H1 (cell line): Measurements from ENCODE around the gene C1QL1. TPM values are rescaled to one million over a fixed set of nuclear protein-coding genes. Genes with fewer than 3 reads are reported as not detected.
A peak's percentile ranks its signal among the peaks of the same experiment; 100 is the strongest.

Experiments
- CTCF ChIA-PET: fragments of 300-600 bp; sonication (Branson Sonifier 250); formaldehyde crosslinking; loops from one replicate; lab custom pipeline; 2021; ENCODE audit not compliant: partially characterized antibody; lab: Charles Lee
- POLR2A ChIA-PET: fragments of 300-600 bp; sonication (Branson Sonifier 250); formaldehyde crosslinking; loops from one replicate; lab custom pipeline; 2021; ENCODE audit warnings: inconsistent platforms; ENCODE audit not compliant: partially characterized antibody; lab: Charles Lee
- DNase-seq, 2 experiments: peaks; one replicate each; pipeline versions ENCODE4 v3.0.0 to v3.0.0-alpha.2; 2010 to 2022; ENCODE audit warnings: low spot score in 2 of 2, low read depth in 1 of 2, mixed read lengths in 1 of 2
- FAIRE-seq: peaks from 2 replicates; lab custom pipeline; 2011; peaks lifted over from hg19 to GRCh38; lab: Jason Lieb, UNC
- H2AFZ ChIP-seq: 2 replicates; pipeline ENCODE4 v1.8.1; 2012; ENCODE audit warnings: low read length, inconsistent platforms
- H2AK5ac ChIP-seq: 2 replicates; pipeline ENCODE4 v1.6.1; 2013; ENCODE audit warnings: low read depth, low read length
- H2BK120ac ChIP-seq: replicated peaks from 2 replicates; pipeline ENCODE3; 2013; ENCODE audit warnings: low read depth, low read length, inconsistent platforms
- H2BK12ac ChIP-seq: 2 replicates; pipeline ENCODE4 v1.6.1; 2013; ENCODE audit warnings: low read depth, low read length
- H2BK15ac ChIP-seq: 2 replicates; pipeline ENCODE4 v1.6.1; 2013; ENCODE audit warnings: low read length
- H2BK20ac ChIP-seq: 2 replicates; pipeline ENCODE4 v1.6.1; 2013; ENCODE audit warnings: low read length
- H2BK5ac ChIP-seq: 2 replicates; pipeline ENCODE4 v1.6.1; 2013; ENCODE audit warnings: low read depth, low read length
- H3K14ac ChIP-seq: 2 replicates; pipeline ENCODE4 v1.6.1; 2013; ENCODE audit warnings: inconsistent platforms; ENCODE audit not compliant: insufficient read length
- H3K18ac ChIP-seq: 2 replicates; pipeline ENCODE4 v1.6.1; 2013; ENCODE audit warnings: low read length; ENCODE audit errors: extremely low read depth
- H3K23ac ChIP-seq: 2 replicates; pipeline ENCODE4 v1.6.1; 2013; ENCODE audit warnings: inconsistent platforms; ENCODE audit not compliant: insufficient read length
- H3K23me2 ChIP-seq: 2 replicates; pipeline ENCODE4 v1.6.1; 2013; ENCODE audit warnings: low read depth, low read length
- H3K27ac ChIP-seq: 2 replicates; pipeline ENCODE4 v1.6.1; 2011; ENCODE audit warnings: low read depth, low read length, inconsistent platforms
- H3K27me3 ChIP-seq, 4 experiments: replicated peaks in 1 of 4; 1 replicate in 1 of 4; 2 replicates in 3 of 4; pipeline versions ENCODE4 v1.6.1 to v1.8.1; 2011 to 2013; ENCODE audit warnings: low read length in 3 of 4, mild to moderate bottlenecking in 3 of 4, inconsistent platforms in 2 of 4, mixed read lengths in 2 of 4, moderate library complexity in 1 of 4; ENCODE audit not compliant: control insufficient read depth in 3 of 4, insufficient read depth in 3 of 4; ENCODE audit errors: extremely low read depth in 1 of 4
- H3K36me3 ChIP-seq, 4 experiments: 2 replicates each; pipeline versions ENCODE4 v1.6.1 to v1.8.1; 2011 to 2013; ENCODE audit warnings: mild to moderate bottlenecking in 4 of 4, low read length in 3 of 4, moderate library complexity in 2 of 4, control low read depth in 1 of 4, inconsistent platforms in 1 of 4; ENCODE audit not compliant: insufficient read depth in 4 of 4, control insufficient read depth in 2 of 4
- H3K4ac ChIP-seq: replicated peaks from 2 replicates; pipeline ENCODE3; 2013; ENCODE audit warnings: low read length, low read depth, mixed read lengths, inconsistent platforms; ENCODE audit not compliant: insufficient read length
- H3K4me1 ChIP-seq, 4 experiments: replicated peaks in 1 of 4; 1 replicate in 1 of 4; 2 replicates in 3 of 4; pipeline versions ENCODE4 v1.6.1 to v1.8.1; 2011 to 2013; ENCODE audit warnings: low read length in 3 of 4, inconsistent platforms in 2 of 4, mixed read lengths in 1 of 4; ENCODE audit not compliant: insufficient read depth in 4 of 4, control insufficient read depth in 3 of 4
- H3K4me2 ChIP-seq, 2 experiments: 2 replicates each; pipeline versions ENCODE4 v1.6.1 to v1.8.1; 2011 to 2013; ENCODE audit warnings: low read depth in 2 of 2, low read length in 2 of 2, control low read depth in 1 of 2, inconsistent platforms in 1 of 2, mild to moderate bottlenecking in 1 of 2; ENCODE audit not compliant: insufficient read depth in 1 of 2
- H3K4me3 ChIP-seq, 4 experiments: fragments of 200-600, 300-600 bp in 1 of 4; sonication (generic), shearing (Covaris generic), sonication (Bioruptor Twin) in 1 of 4; 2 replicates each; pipeline versions ENCODE4 v1.5.1 to v1.8.1; 2011 to 2016; ENCODE audit warnings: low read length in 4 of 4, low read depth in 3 of 4, control low read depth in 2 of 4, inconsistent platforms in 2 of 4, mild to moderate bottlenecking in 2 of 4, mixed read lengths in 1 of 4, moderate library complexity in 1 of 4; ENCODE audit not compliant: insufficient read depth in 2 of 4; ENCODE audit errors: extremely low read depth in 1 of 4
- H3K56ac ChIP-seq: replicated peaks from 2 replicates; pipeline ENCODE3; 2013; ENCODE audit warnings: low read depth, mild to moderate bottlenecking, mixed read lengths, low read length, inconsistent platforms; ENCODE audit not compliant: insufficient read length
- H3K79me1 ChIP-seq: 2 replicates; pipeline ENCODE4 v1.6.1; 2013; ENCODE audit warnings: low read depth, low read length, control low read depth
- H3K79me2 ChIP-seq, 2 experiments: 2 replicates each; pipeline versions ENCODE4 v1.6.1 to v1.8.1; 2012 to 2013; ENCODE audit warnings: low read length in 2 of 2, mild to moderate bottlenecking in 2 of 2, inconsistent platforms in 1 of 2; ENCODE audit not compliant: insufficient read depth in 2 of 2, control insufficient read depth in 1 of 2
- H3K9ac ChIP-seq, 4 experiments: replicated peaks in 1 of 4; 1 replicate in 1 of 4; 2 replicates in 3 of 4; pipeline versions ENCODE4 v1.6.1 to v1.8.1; 2011 to 2013; ENCODE audit warnings: low read depth in 3 of 4, low read length in 3 of 4, control low read depth in 2 of 4, mild to moderate bottlenecking in 2 of 4, moderate library complexity in 2 of 4, inconsistent platforms in 1 of 4; ENCODE audit errors: extremely low read depth in 1 of 4
- H3K9me3 ChIP-seq, 2 experiments: 2 replicates each; pipeline versions ENCODE4 v1.6.1 to v1.8.1; 2012 to 2013; ENCODE audit warnings: mild to moderate bottlenecking in 2 of 2, moderate library complexity in 2 of 2, control low read depth in 1 of 2, inconsistent platforms in 1 of 2, low read depth in 1 of 2, low read length in 1 of 2, mixed read lengths in 1 of 2; ENCODE audit not compliant: insufficient read depth in 2 of 2
- H4K20me1 ChIP-seq, 2 experiments: replicated peaks in 1 of 2; 2 replicates each; pipeline versions ENCODE3 to v1.8.1; 2011 to 2013; ENCODE audit warnings: inconsistent platforms in 2 of 2, low read length in 2 of 2, mild to moderate bottlenecking in 1 of 2; ENCODE audit not compliant: insufficient read depth in 2 of 2, control insufficient read depth in 1 of 2
- H4K5ac ChIP-seq: 2 replicates; pipeline ENCODE4 v1.6.1; 2013; ENCODE audit warnings: low read length, low read depth, mixed read lengths, inconsistent platforms; ENCODE audit not compliant: insufficient read length
- H4K8ac ChIP-seq: 2 replicates; pipeline ENCODE4 v1.8.0; 2013; ENCODE audit warnings: mild to moderate bottlenecking, moderate library complexity, low read length, inconsistent platforms; ENCODE audit not compliant: insufficient read depth; ENCODE audit errors: extremely low read depth
- H4K91ac ChIP-seq: replicated peaks from 2 replicates; pipeline ENCODE3; 2013; ENCODE audit warnings: low read length, mixed read lengths, inconsistent platforms; ENCODE audit not compliant: insufficient read length
- ATF2 ChIP-seq: IDR thresholded peaks from 2 replicates; pipeline ENCODE4 v1.6.1; 2012; ENCODE audit warnings: low read length, inconsistent platforms
- BACH1 ChIP-seq: IDR thresholded peaks from 2 replicates; pipeline ENCODE4 v1.6.1; 2012; ENCODE audit warnings: low read length, improper control_type of control experiment
- CHD1 ChIP-seq: IDR thresholded peaks from 2 replicates; pipeline ENCODE4 v1.6.1; 2012; ENCODE audit warnings: low read depth, low read length, improper control_type of control experiment
- EGR1 ChIP-seq: IDR thresholded peaks from 2 replicates; pipeline ENCODE4 v1.6.1; 2011; ENCODE audit warnings: low read depth, low read length, borderline replicate concordance
- EZH2 ChIP-seq: fragments of 200-600 bp; sonication (generic); IDR thresholded peaks from 2 replicates; pipeline ENCODE4 v1.7.1; 2012; ENCODE audit warnings: low read depth, mild to moderate bottlenecking, moderate library complexity, low read length, inconsistent platforms; ENCODE audit not compliant: severe bottlenecking
- MAFK ChIP-seq: IDR thresholded peaks from 2 replicates; pipeline ENCODE4 v1.6.1; 2012; ENCODE audit warnings: low read depth, mild to moderate bottlenecking, improper control_type of control experiment, low read length
- POLR2A ChIP-seq, 2 experiments: IDR thresholded peaks; 1 replicate in 1 of 2; 2 replicates in 1 of 2; pipeline ENCODE4 v1.6.1; 2011; ENCODE audit warnings: low read depth in 2 of 2, low read length in 2 of 2, mild to moderate bottlenecking in 2 of 2; ENCODE audit errors: control extremely low read depth in 1 of 2
- POLR2AphosphoS5 ChIP-seq: IDR thresholded peaks from 2 replicates; pipeline ENCODE4 v1.6.1; 2011; ENCODE audit warnings: low read depth, low read length
- SIRT6 ChIP-seq: IDR thresholded peaks from one replicate; pipeline ENCODE4 v1.7.1; 2012; ENCODE audit warnings: low read length, inconsistent platforms
- SRF ChIP-seq: IDR thresholded peaks from 2 replicates; pipeline ENCODE4 v1.6.1; 2011; ENCODE audit warnings: mild to moderate bottlenecking, low read depth, low read length, moderate library complexity
- TEAD4 ChIP-seq: IDR thresholded peaks from 2 replicates; pipeline ENCODE4 v1.6.1; 2012; ENCODE audit warnings: low read depth, low read length, inconsistent platforms, mixed read lengths
- WGBS, 2 experiments: shearing (Covaris generic) in 1 of 2; methylation state at CpG; one replicate each; pipeline versions ENCODE4 v1.1.6 to v1.1.7; 2013 to 2015; ENCODE audit warnings: low lambda C conversion rate in 2 of 2, mixed read lengths in 2 of 2, inconsistent platforms in 1 of 2, low coverage in 1 of 2, missing lambda C conversion rate in 1 of 2; ENCODE audit not compliant: insufficient replicate concordance in 2 of 2, insufficient coverage in 1 of 2, insufficient read length in 1 of 2; ENCODE audit errors: extremely low coverage in 1 of 2, missing lambda C conversion rate in 1 of 2; 5-methylcytosine and 5-hydroxymethylcytosine counted together
- polyA plus RNA-seq, 7 experiments: library from polyadenylated mRNA; depleted of rRNA in 3 of 7; stranded (reverse) in 5 of 7; unstranded in 2 of 7; fragments of >200 nt in 5 of 7; fragments of 200-250 nt in 2 of 7; gene quantifications; 1 replicate in 5 of 7; 2 replicates in 1 of 7; 4 replicates in 1 of 7; pipeline versions ENCODE4 v1.2.1 to v1.2.3, GENCODE V29; 2011 to 2013; ENCODE audit warnings: missing spikeins in 2 of 7, mixed read lengths in 2 of 7
- total RNA-seq: library from RNA; stranded (reverse); fragmentation: NEBNext Ultra II Directional; extraction: Animal tissue kit (Norgen Biotek cat#: 25700); gene quantifications from 2 replicates; pipeline ENCODE4 v1.2.1, GENCODE V29; 2021

The C1QL1 gene
- total and polyA plus RNA-seq, 2 of the 8 experiments (the other 6 are each of a cell fraction or from before 2014, with no cell fraction given) = 7.6 to 10.5 TPM

GRCh38 chr17:44922746-44923470 lies 45.2 kb downstream of the C1QL1 start:
- Histone ChIP-seq H3K4me2 (no peak overlapping the region), H4K91ac (no peak overlapping the region), H2BK15ac (no peak overlapping the region), H2BK12ac (peak overlapping the region; percentile 9; the same call in 1 of the 2 replicates), H3K4me3 (no peak overlapping the region), H3K79me1 (no peaks in the 10 kb centered on the region), H2BK20ac (no peak overlapping the region; the same call in 1 of the 2 replicates), H2AK5ac (no peak overlapping the region), H3K27ac (no peak overlapping the region), H4K20me1 (no peaks in the 10 kb centered on the region), H3K27me3 (no peaks in the 10 kb centered on the region), H4K8ac (no peak overlapping the region; the same call in none of the 2 replicates), H3K9ac (no peak overlapping the region), H3K23me2 (no peaks in the 10 kb centered on the region; the same call in 1 of the 2 replicates), H3K18ac (no peak overlapping the region), H3K56ac (no peak overlapping the region), H2BK120ac (no peak overlapping the region), H3K9me3 (no peaks in the 10 kb centered on the region), H3K4me1 (peaks cover 6 to 15% (median 9%) of the 10 kb centered on the region in 4 experiments), H3K4ac (no peak overlapping the region), H3K23ac (no peak overlapping the region), H4K5ac (no peak overlapping the region), H3K36me3 (peaks cover 6 to 20% (median 14%) of the 10 kb centered on the region in 4 experiments; a peak in 7 of 8 replicates), H2BK5ac (no peak overlapping the region), H3K79me2 (no peaks in the 10 kb centered on the region), H2AFZ (no peak overlapping the region), H3K14ac (no peak overlapping the region)
- FAIRE-seq (no peak), DNase-seq (peak in 1 of 2 experiments; percentile 47)
- ChIA-PET CTCF (interaction anchor here (0.6 to 13.0 kb wide), 9 partner anchors 9 to 209 kb away, joined by 3 to 243 read pairs (median 22); partner anchors contain the start of gene C1QL1), POLR2A (interaction anchor here (1.0 to 5.3 kb wide), 9 partner anchors 18 to 120 kb away, joined by 3 to 25 read pairs (median 4); partner anchors contain the start of genes EFTUD2 and KIF18B)
- 87% methylated on average over 19 of the region's 19 CpGs; no CpG with 5 or more reads in 1 of the 2 experiments for WGBS, 2 experiments
- TF ChIP-seq BACH1 = no peak
- TF ChIP-seq EGR1 = no peak
- TF ChIP-seq MAFK = no peak
- TF ChIP-seq SRF = no peak
- no peak for TF ChIP-seq EZH2
- no peak for TF ChIP-seq TEAD4
- no peak for TF ChIP-seq POLR2AphosphoS5
- no peak for TF ChIP-seq CHD1
- no peak for TF ChIP-seq SIRT6
- no peak for TF ChIP-seq POLR2A (IDR thresholded peaks at IDR 0.05; ENCODE audit: control extremely low read depth in 1 of 2, low read depth in 2 of 2, low read length in 2 of 2)
- no peak for TF ChIP-seq ATF2
